ENCODE measurements around the gene LMTK3. TPM values are rescaled to one million over a fixed set of nuclear protein-coding genes. Genes with fewer than 3 reads are reported as not detected.

Gene LMTK3
- total RNA-seq, 2 experiments from 2014 or later, result 2.3 to 2.6 TPM

- Mint-ChIP-seq H3K4me3 (peak within 1 kb of the TSS; percentile 84), H3K27me3 (ENCODE audit: low read depth) (no peaks in the 10 kb centered on the region), H3K4me1 (ENCODE audit: low read depth) (peaks cover 21% of the 10 kb centered on the region), H3K27ac (peak within 1 kb of the TSS; percentile 85), H3K36me3 (ENCODE audit: low read depth) (peaks cover 9% of the 10 kb centered on the region), H3K9me3 (no peaks in the 10 kb centered on the region)
- CTCF ChIA-PET, result interaction anchor here (1.5 kb wide), 1 partner anchor 20 kb away, joined by 11 read pairs; no protein-coding TSS in a partner anchor
- DNase-seq, result peak; percentile 89
- intact Hi-C loops (cut with micrococcal nuclease), result loop anchor here (1.0 to 5.0 kb wide), 10 partner anchors 24 to 301 kb away; partner anchors contain the start of genes CARD8, GRWD1, RPL18 and SPHK2
These were observed 42.2 kb downstream of the LMTK3 start, which contains the start of gene CYTH2 for GRCh38 chr19:48469289-48469881. CYTH2 (plus strand) TSS chr19:48469369; CDS start chr19:48469508, 139 bp downstream.

GRCh38 chr19:48468772-48469288 is 42.8 kb downstream of the LMTK3 start:
- no peaks in the 10 kb centered on the region for H3K27me3 Mint-ChIP-seq (ENCODE audit: low read depth)
- CTCF ChIA-PET, result no interaction called here
- H3K4me1 Mint-ChIP-seq (ENCODE audit: low read depth), result peaks cover 21% of the 10 kb centered on the region
- no peaks in the 10 kb centered on the region for H3K9me3 Mint-ChIP-seq
- intact Hi-C loops (cut with micrococcal nuclease), result loop anchor here (1.0 to 5.0 kb wide), 11 partner anchors 24 to 300 kb away; partner anchors contain the start of genes CARD8, GRWD1, RPL18 and SPHK2
- H3K27ac Mint-ChIP-seq, result peak overlapping the region; percentile 85
- DNase-seq, result peak; percentile 100
- H3K4me3 Mint-ChIP-seq, result peak overlapping the region; percentile 84
- peaks cover 8% of the 10 kb centered on the region for H3K36me3 Mint-ChIP-seq (ENCODE audit: low read depth)

DNA sequence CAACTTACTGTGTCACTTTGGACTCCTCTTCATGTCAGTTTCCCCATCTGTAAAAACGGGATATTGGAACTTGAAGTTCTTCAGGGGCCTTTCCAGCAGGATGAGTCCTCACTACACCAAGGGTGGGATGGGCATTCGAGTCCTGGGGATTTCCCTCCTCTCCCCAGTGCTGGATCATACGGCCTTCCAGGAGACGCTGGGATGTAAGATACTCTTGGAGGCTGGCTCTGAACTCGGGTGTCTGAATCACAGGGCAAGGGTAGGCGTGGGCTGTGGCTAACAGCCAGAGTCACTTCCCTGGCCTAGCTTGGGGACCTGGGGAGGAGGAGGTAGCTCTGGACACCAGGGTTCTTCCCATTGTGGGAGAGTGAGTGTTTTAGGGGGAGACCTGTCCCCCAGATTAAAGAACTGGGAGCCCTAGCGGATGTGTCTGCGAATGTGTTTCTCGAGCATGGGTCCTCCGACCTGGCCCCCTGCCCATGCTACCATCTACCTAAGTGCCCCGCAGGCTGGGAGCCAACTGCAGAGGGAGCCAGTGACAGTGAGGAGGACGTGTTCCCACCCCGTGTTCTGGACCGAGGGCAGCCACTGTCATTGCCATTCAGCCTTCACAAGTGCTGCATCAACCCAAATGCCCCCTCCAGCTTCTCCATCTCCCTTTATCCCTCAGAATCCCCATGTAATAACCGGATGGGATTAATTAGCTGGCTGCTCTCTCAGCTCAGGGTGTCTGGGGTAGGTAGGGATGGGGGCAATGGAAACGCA is 44.9 kb downstream of the LMTK3 start:
- DNase-seq, result no peak
- H3K4me3 Mint-ChIP-seq, result no peak overlapping the region
- CTCF ChIA-PET, result interaction anchor here (0.8 kb wide), 1 partner anchor 23 kb away, joined by 3 read pairs; no protein-coding TSS in a partner anchor
- H3K27me3 Mint-ChIP-seq (ENCODE audit: low read depth), result no peaks in the 10 kb centered on the region
- H3K27ac Mint-ChIP-seq, result no peak overlapping the region
- H3K36me3 Mint-ChIP-seq (ENCODE audit: low read depth), result peaks cover 6% of the 10 kb centered on the region
- no peaks in the 10 kb centered on the region for H3K9me3 Mint-ChIP-seq
- H3K4me1 Mint-ChIP-seq (ENCODE audit: low read depth), result peaks cover 21% of the 10 kb centered on the region
- intact Hi-C loops (cut with micrococcal nuclease), result loop anchor here (5.0 kb wide), 1 partner anchor 209 kb away; the partner anchor contains the start of gene CARD8

- CTCF ChIA-PET, result no interaction called here
- no peaks in the 10 kb centered on the region for H3K9me3 Mint-ChIP-seq
- no peak overlapping the region for H3K4me3 Mint-ChIP-seq
- peaks cover 8% of the 10 kb centered on the region for H3K36me3 Mint-ChIP-seq (ENCODE audit: low read depth)
- H3K4me1 Mint-ChIP-seq (ENCODE audit: low read depth), result peaks cover 15% of the 10 kb centered on the region
- no peaks in the 10 kb centered on the region for H3K27me3 Mint-ChIP-seq (ENCODE audit: low read depth)
- intact Hi-C loops (cut with micrococcal nuclease), result loop anchor here (5.0 kb wide), 1 partner anchor 208 kb away; the partner anchor contains the start of gene CARD8
- no peak overlapping the region for H3K27ac Mint-ChIP-seq
- no peak for DNase-seq
These were observed 46.4 kb downstream of the LMTK3 start for GRCh38 chr19:48465215-48465614.

GRCh38 chr19:48461982-48462655 is 49.5 kb downstream of the LMTK3 start:
- H3K4me3 Mint-ChIP-seq, result no peak overlapping the region
- no peaks in the 10 kb centered on the region for H3K27me3 Mint-ChIP-seq (ENCODE audit: low read depth)
- H3K27ac Mint-ChIP-seq, result no peak overlapping the region
- H3K36me3 Mint-ChIP-seq (ENCODE audit: low read depth), result peaks cover 13% of the 10 kb centered on the region
- CTCF ChIA-PET, result no interaction called here
- DNase-seq, result no peak
- no peaks in the 10 kb centered on the region for H3K9me3 Mint-ChIP-seq
- intact Hi-C loops (cut with micrococcal nuclease), result no loop called here
- H3K4me1 Mint-ChIP-seq (ENCODE audit: low read depth), result no peaks in the 10 kb centered on the region

DNA sequence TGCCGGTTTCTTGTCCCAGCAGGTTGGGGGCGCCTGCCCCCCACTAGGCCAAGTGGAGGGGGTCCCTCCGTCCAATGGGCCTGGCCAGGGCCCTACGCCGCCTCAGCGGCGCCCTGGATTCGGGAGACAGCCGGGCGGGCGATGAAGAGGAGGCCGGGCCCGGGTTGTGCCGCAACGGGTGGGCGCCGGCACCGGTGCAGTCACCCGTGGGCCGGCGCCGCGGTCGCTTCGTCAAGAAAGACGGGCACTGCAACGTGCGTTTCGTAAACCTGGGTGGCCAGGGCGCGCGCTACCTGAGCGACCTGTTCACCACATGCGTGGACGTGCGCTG is 50.0 kb downstream of the LMTK3 start:
- CTCF ChIA-PET, result no interaction called here

DNA sequence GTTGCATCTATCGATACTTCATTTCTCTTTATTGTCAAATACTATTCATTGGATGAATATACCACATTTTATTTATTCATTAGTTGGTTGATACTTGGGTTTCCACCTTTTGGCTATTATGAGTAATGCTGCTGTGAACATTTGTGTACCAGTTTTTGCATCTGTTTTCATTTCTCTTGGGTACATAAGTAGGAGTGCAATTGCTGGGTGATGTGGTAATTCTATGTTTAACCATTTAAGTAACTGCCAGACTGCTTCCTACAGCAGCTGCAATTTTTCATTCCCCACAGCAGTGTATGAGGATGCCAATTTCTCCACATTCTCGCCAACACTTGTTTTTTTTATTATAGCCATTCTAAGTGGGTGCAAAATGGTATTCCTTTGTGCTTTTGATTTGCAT is 53.6 kb downstream of the LMTK3 start:
- H3K36me3 Mint-ChIP-seq (ENCODE audit: low read depth), result peaks cover 30% of the 10 kb centered on the region
- no peaks in the 10 kb centered on the region for H3K9me3 Mint-ChIP-seq
- H3K4me3 Mint-ChIP-seq, result no peak overlapping the region
- no peaks in the 10 kb centered on the region for H3K27me3 Mint-ChIP-seq (ENCODE audit: low read depth)
- intact Hi-C loops (cut with micrococcal nuclease), result no loop called here
- peaks cover 8% of the 10 kb centered on the region for H3K4me1 Mint-ChIP-seq (ENCODE audit: low read depth)
- CTCF ChIA-PET, result no interaction called here
- no peak for DNase-seq
- H3K27ac Mint-ChIP-seq, result no peak overlapping the region

More for the DNA sequence above, 50.0 kb downstream of the LMTK3 start:
- no peaks in the 10 kb centered on the region for H3K9me3 Mint-ChIP-seq
- peaks cover 15% of the 10 kb centered on the region for H3K36me3 Mint-ChIP-seq (ENCODE audit: low read depth)
- no peak overlapping the region for H3K27ac Mint-ChIP-seq
- DNase-seq, result no peak
- no peak overlapping the region for H3K4me3 Mint-ChIP-seq
- H3K4me1 Mint-ChIP-seq (ENCODE audit: low read depth), result no peaks in the 10 kb centered on the region
- intact Hi-C loops (cut with micrococcal nuclease), result no loop called here
- H3K27me3 Mint-ChIP-seq (ENCODE audit: low read depth), result no peaks in the 10 kb centered on the region

DNA sequence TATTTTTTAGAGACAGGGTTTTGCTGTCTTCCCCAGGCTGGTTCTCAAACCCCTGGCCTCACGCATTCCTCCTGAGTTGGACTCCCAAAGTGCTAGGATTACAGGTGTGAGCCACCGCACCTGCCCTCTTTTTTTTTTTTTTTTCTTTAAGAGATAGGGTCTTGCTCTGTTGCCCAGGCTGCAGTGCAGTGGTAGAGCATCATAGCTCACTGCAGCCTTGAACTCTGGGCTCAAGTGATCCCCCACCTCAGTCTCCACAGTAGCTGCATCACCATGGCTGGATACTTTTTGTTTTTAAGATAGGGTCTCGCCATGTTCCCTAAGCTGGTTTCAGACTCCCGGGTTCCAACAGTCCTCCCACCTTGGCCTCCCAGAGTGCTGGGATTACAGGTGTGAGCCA is 54.8 kb downstream of the LMTK3 start:
- intact Hi-C loops (cut with micrococcal nuclease), result no loop called here
- no peak overlapping the region for H3K27ac Mint-ChIP-seq
- no peak for DNase-seq
- no peak overlapping the region for H3K4me3 Mint-ChIP-seq
- H3K9me3 Mint-ChIP-seq, result no peaks in the 10 kb centered on the region
- CTCF ChIA-PET, result no interaction called here
- H3K4me1 Mint-ChIP-seq (ENCODE audit: low read depth), result peaks cover 14% of the 10 kb centered on the region
- peaks cover 26% of the 10 kb centered on the region for H3K36me3 Mint-ChIP-seq (ENCODE audit: low read depth)
- H3K27me3 Mint-ChIP-seq (ENCODE audit: low read depth), result no peaks in the 10 kb centered on the region

GRCh38 chr19:48455908-48456562 is 55.6 kb downstream of the LMTK3 start:
- Mint-ChIP-seq H3K27me3 (ENCODE audit: low read depth) (no peaks in the 10 kb centered on the region), H3K4me1 (ENCODE audit: low read depth) (peaks cover 14% of the 10 kb centered on the region), H3K27ac (no peak overlapping the region), H3K4me3 (no peak overlapping the region), H3K9me3 (no peaks in the 10 kb centered on the region), H3K36me3 (ENCODE audit: low read depth) (peaks cover 30% of the 10 kb centered on the region)
- CTCF ChIA-PET, result interaction anchor here (0.6 kb wide), 1 partner anchor 105 kb away, joined by 3 read pairs; no protein-coding TSS in a partner anchor
- intact Hi-C loops (cut with micrococcal nuclease), result no loop called here
- DNase-seq, result no peak

- no peak within 1 kb of the TSS for H3K27ac Mint-ChIP-seq
- H3K4me1 Mint-ChIP-seq (ENCODE audit: low read depth), result peaks cover 14% of the 10 kb centered on the region
- H3K4me3 Mint-ChIP-seq, result no peak within 1 kb of the TSS
- no peaks in the 10 kb centered on the region for H3K27me3 Mint-ChIP-seq (ENCODE audit: low read depth)
- DNase-seq, result no peak
- H3K9me3 Mint-ChIP-seq, result no peaks in the 10 kb centered on the region
- intact Hi-C loops (cut with micrococcal nuclease), result no loop called here
- CTCF ChIA-PET, result interaction anchor here (0.6 kb wide), 1 partner anchor 104 kb away, joined by 3 read pairs; no protein-coding TSS in a partner anchor
- H3K36me3 Mint-ChIP-seq (ENCODE audit: low read depth), result peaks cover 30% of the 10 kb centered on the region
These were observed 56.3 kb downstream of the LMTK3 start, which contains the start of gene KCNJ14 for GRCh38 chr19:48455171-48455907. KCNJ14 (plus strand) TSS chr19:48455574; CDS start chr19:48461725, 6,151 bp downstream.

GRCh38 chr19:48454150-48454730 is 57.4 kb downstream of the LMTK3 start:
- peaks cover 33% of the 10 kb centered on the region for H3K36me3 Mint-ChIP-seq (ENCODE audit: low read depth)
- intact Hi-C loops (cut with micrococcal nuclease), result no loop called here
- H3K27ac Mint-ChIP-seq, result no peak overlapping the region
- peaks cover 14% of the 10 kb centered on the region for H3K4me1 Mint-ChIP-seq (ENCODE audit: low read depth)
- H3K9me3 Mint-ChIP-seq, result no peaks in the 10 kb centered on the region
- no peak overlapping the region for H3K4me3 Mint-ChIP-seq
- no peaks in the 10 kb centered on the region for H3K27me3 Mint-ChIP-seq (ENCODE audit: low read depth)
- CTCF ChIA-PET, result no interaction called here
- DNase-seq, result no peak
